GM18951 (cell line): ENCODE results near the gene LIN52.

Source experiments
- POLR2A ChIP-seq: IDR thresholded peaks from 4 replicates; pipeline ENCODE4 v1.6.1; 2011; ENCODE audit warnings: mild to moderate bottlenecking; ENCODE audit not compliant: insufficient read length, insufficient read depth; ENCODE audit errors: extremely low read depth
- in situ Hi-C: fragments of 300-500 bp; cut with MboI; formaldehyde crosslinking; loops from one replicate; pipeline ENCODE4 v1.12.0; 2022; ENCODE audit warnings: low sequenced_read_pairs, mixed read lengths, inconsistent platforms; ENCODE audit not compliant: unreplicated experiment

Gene LIN52

DNA sequence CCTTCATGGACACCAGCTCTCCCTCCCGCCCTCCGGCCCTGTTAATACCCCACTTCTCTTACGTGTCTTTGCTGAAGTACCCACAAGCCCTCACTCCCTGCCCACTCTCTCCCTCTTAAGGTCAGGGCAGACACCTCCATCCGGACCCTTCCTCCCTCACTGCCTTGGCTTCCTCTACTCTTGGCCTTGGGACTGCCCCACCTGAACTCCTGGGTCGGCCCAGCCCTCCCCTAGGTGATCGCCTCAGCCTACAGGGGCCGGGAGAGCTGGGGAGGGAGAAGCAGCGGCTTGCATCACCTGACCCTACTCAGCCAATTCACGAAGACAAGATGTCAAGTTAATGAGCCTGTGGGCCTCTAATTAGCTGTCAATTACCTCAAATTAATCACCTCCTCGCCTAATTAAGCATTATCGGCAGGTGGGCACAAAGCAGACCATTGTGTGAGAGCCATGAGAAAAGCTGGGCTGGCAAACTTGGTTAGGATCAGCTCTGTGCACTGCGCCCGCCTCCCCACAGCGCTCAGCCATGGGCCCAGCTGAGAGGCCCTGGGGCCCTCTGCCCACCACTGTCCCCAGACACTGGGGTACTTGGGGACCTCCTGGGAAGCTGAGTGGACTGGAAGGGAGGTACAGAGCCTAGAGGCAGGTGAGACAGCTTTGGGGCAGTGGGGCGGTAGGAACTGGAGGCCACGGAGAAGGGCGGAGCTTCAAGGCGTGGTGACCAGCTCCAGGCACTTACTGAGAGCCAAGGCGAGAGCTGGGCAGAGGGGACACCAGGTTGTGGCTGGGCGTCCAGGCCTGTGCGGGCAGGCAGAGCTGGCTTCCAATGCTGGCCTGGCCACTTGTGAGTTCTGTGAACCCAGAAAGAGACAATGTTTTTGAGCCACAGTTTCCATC lies 129.4 kb downstream of the LIN52 start:
- in situ Hi-C loops, result no loop called here
- TF ChIP-seq POLR2A, result no peak

DNA sequence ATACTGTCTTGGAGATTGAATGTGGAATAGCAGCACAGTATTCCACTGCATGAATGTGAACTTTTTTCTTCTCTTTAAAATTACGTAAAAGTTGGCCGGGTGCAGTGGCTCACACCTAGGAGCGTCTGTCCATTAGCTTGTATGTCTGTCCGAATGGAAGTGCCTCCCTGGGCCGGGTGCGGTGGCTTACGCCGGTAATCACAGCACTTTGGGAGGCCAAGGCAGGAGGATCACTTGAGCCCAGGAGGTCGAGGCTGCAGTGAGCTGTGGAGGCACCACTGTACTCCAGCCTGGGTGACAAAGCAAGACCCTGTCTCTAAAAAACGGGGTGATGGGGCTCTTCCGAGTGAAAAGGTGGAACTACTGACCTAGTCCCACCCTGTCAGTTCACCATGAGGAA lies 131.9 kb downstream of the LIN52 start:
- TF ChIP-seq POLR2A, result no peak
- in situ Hi-C loops, result no loop called here

DNA sequence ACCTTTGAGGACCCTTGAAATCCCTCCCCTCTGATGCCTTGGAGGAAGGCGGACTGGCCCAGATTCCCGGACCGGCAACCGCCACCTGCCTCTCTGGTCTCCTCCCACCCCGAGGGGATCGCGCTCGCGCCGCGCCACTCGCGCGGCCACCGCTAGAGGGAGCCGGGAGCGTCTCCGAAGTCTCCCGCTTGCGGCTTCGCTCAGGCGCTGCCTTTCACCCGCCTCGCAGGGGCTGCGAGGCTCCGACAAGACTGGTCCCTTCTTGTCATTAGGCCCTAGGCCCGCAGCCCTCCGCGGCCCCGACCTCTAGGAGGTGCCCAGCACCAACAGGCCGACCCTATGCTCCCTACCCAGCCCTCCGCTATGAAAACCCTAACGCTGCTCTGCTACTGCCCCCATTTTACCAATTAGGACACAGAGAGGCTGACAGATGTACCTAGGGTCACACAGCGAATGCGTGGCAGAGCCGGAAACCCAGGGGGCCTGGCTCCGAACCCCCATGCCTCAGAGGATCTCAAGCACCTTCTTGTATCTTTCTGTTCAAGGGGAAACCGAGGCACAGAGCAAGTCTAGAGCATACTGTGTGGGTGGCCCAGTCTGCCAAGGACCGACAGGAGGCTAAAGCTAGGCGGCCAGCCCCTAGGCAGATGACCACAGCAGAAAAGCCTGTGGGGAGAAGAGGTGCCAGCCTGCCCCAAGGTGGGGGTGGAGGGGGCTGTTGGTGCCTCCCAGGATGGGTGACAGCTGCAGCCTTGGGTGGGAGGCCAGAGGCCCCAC lies 133.1 kb downstream of the LIN52 start:
- no peak for TF ChIP-seq POLR2A
- in situ Hi-C loops, result no loop called here

DNA sequence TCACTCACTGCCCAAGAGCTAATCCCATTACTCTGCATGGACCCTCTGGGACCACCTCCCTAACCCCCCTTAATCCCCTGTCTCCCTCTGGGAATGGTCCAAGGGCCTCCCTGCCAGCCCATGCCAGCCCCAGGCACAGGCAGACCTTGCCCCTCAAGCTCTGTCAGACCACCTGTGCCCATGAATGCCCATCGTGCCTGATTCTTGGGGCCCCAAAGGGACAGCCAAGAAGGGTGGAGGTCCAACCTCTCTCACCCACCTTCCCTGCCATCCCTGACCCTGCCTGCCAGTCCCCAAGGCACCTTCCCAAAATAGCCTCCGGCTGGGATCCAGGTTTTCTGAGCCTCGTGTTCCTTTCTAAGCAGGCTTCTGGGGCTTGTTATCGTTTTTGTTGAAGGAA lies 133.7 kb downstream of the LIN52 start:
- in situ Hi-C loops, result no loop called here
- no peak for TF ChIP-seq POLR2A

DNA sequence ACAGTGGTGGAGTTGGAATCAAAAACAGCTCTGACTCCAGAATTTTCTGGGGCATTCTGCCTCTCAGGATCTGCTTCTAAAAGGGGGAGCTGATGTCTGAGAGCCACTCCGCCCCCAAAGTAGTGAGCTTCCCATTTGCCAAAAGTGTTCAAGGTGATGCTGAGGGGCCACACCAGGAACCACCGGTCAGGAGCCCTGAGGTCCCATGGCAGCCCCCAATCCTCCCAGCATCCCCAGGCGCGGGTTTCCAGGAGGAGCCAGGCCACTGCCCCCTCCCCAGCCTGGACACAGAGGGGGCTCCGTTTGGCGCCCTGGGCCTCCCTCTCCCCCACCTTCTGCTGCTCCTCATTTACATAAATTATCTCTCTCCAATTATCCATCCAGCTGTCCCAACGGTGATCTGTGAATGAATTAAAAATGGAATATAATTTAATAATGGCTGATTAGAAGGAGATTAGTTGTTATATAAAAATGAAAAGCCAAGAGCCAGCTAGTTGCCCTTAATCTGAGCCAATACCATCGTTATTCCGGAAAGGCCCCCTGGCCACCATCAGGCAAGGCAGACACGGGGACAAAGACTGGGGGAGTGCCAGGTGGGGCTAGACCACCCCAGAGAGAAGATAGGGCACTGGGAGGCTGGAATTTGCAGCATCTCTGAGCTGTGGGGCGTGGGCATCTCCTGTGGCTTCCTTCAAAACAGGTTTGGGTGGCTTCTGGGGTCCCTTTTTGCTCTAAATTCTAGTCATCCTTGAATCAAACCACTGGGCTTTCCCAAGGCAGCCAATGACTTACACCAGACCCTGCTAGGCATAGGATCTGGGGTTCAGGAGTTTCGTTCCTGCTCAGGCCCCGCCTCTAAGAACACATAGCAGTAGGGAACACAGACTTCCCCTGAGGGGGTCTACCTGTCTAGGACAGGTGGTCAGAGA lies 134.8 kb downstream of the LIN52 start:
- in situ Hi-C loops, result no loop called here
- TF ChIP-seq POLR2A, result no peak

DNA sequence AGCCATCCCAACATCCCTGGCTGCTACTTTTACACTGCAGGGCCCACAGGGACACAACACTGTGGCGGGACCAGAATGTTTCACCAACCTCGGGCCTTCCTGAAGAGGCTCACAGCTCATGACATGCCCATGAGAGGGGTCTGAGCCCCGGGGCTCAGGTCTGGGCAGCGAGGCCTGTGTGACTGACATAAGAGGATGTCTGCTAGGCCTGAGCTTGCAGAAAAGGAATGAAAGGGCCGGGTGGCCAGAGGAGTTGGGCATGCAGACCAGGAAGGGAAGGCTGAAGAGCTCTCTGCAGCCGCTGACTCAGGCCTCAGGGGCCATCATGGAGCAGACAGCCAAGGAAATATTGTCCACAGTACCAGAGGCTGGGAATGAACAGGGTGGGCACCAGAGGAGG lies 136.2 kb downstream of the LIN52 start:
- TF ChIP-seq POLR2A, result no peak
- in situ Hi-C loops, result no loop called here

DNA sequence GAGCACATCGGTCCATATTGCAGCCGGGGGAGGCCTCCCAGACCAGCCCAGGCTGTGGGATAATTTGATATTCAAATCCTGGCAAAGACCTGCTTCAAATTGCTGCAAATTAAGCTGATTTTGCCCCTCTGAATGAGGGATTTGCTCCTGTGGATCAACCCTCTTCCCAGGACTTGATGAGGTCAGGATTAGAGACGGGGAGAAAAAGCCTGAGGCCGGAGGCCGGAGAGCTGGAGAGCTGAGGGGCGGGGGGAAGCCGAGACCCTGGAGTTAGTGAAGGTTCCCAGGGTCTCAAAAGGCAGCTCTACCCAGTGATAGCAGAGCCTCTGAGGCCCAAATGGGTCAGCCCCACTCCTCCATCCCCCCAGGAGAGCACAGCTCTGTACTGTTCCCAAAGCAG lies 137.0 kb downstream of the LIN52 start:
- in situ Hi-C loops, result no loop called here
- no peak for TF ChIP-seq POLR2A

DNA sequence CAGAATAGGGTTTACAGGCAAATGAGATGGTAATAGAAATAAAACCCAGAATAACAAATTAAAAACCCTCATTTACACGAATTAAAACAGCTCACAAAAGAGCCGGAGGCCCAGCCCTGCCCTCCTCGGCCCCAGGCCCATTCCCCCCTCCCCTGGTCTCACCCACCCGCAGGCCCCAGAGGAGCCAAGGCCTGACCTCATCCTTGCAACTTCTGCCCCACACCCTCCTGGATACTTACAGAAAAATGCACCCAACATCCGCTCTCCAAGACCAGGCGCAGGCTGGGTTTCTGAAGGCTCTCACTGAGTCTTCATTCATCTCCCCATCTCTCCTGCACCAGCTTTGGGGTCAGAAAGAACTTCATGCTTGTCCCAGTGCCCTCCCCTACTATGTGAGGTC lies 138.3 kb downstream of the LIN52 start:
- in situ Hi-C loops, result no loop called here
- TF ChIP-seq POLR2A, result no peak

DNA sequence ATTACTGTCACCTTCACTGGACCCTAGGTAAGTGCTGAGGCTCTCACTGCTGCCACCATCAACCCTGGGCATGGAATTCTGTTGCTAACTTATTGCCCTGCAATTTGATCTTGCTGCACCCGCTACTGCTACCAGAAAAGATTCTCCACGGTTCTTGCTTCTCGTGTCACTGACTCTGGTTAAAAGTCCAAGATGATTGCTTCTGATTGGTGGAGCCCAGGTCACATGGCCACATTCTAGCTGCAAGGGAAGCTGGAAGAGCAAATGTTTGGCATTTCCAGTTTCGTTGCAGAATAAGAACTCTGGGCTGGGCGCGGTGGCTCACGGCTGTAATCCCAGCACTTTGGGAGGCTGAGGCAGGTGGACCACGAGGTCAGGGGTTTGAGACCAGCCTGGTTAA lies 147.0 kb downstream of the LIN52 start:
- in situ Hi-C loops, result no loop called here
- TF ChIP-seq POLR2A, result no peak

DNA sequence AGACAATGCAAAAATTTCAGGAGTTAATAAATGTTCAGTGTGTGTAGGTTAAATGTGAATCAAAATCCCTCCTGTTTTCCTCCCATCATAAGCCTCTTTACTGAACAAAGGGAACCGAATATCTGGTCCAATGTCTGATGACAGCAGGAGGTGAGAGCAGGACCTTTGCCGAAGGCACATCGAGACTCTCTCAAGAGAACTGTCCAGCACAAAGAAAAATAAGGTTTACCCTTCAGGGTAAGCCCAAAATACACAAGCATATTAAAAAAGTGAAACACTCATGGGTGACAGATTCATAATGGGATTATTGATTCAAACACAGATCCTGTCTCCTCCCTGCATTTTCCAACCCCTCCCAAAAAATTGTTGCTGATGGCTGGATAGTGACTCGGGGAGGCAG lies 150.3 kb downstream of the LIN52 start:
- no peak for TF ChIP-seq POLR2A
- in situ Hi-C loops, result no loop called here

DNA sequence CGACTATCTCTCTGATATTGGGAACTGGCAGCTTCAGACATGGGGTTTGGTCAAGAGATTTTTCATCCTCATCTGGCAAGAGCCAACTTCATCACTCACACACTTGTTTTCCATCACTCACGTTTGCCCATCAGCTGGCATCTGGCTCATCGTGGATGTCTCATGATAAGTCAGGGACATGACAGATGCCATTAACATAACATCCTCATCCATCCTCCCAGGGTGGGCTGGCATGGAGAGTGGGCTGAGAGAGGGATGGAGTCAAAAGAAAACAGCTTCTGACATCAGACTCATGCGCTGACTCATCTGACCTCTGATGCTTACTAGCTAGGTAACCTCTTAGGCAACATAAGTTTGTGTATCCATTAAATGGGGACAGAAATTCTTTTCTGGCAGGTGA lies 152.7 kb downstream of the LIN52 start:
- no peak for TF ChIP-seq POLR2A
- in situ Hi-C loops, result no loop called here

DNA sequence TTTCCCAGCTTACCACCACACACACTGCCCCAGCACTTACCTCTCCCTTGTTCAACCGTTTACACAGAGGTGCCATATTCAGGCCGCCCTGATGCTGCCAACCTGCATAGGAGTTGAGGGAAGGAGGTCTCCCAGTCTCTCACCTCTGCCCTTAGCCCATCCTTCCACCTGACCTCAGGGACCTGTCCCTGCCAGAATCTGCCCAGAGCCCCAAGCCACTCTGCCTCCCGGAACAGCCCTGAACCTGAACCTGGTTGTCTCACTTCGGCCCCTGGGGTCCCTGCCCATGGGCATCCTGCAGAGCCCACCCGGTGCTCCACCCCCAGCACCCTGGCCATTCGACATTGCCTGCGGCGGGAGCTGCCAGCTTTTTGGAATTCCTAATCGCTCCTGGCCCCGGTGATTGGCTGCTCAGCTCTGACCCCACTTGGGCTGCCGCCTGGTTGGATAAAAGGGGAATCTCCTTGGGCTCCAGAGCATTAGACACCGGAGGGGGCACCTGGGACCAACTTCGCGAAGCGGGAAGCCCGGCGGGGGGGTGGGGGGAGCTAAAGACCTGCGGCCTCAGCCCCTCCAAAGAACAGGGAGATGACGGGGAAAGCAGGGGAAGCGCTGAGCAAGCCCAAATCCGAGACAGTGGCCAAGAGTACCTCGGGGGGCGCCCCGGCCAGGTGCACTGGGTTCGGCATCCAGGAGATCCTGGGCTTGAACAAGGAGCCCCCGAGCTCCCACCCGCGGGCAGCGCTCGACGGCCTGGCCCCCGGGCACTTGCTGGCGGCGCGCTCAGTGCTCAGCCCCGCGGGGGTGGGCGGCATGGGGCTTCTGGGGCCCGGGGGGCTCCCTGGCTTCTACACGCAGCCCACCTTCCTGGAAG lies 154.5 kb downstream of the LIN52 start, which contains the start of gene VSX2:
TSS of gene VSX2 (plus strand) at position 476 of the 874 bp plus-strand sequence. CDS start at position 589, 113 bp downstream.
- in situ Hi-C loops, result no loop called here

More for the DNA sequence above, 154.5 kb downstream of the LIN52 start, which contains the start of gene VSX2:
- no peak for TF ChIP-seq POLR2A
